Common myeloid progenitor, CD34-positive (primary cell): ENCODE data around the gene TUBG1. TPM values are rescaled to one million over a fixed set of nuclear protein-coding genes. Genes with fewer than 3 reads are reported as not detected.

Experiments used
- CTCF ChIA-PET: fragments of 350-600 bp; sonication (Branson Sonifier 250); formaldehyde crosslinking; loops from one replicate; lab custom pipeline; 2021; ENCODE audit warnings: antibody characterized with exemption; lab: Charles Lee
- POLR2A ChIA-PET: fragments of 350-600 bp; sonication (Branson Sonifier 250); formaldehyde crosslinking; loops from one replicate; lab custom pipeline; 2021; ENCODE audit warnings: antibody characterized with exemption; lab: Charles Lee
- DNase-seq, 3 donors: peaks; one replicate each; pipeline versions ENCODE4 v3.0.0 to v3.0.0-alpha.2; 2013
- H3K27ac ChIP-seq, 2 experiments: 1 replicate in 1 of 2; 2 replicates in 1 of 2; pipeline ENCODE4 v1.7.0; 2013; ENCODE audit warnings: inconsistent platforms in 2 of 2, low read length in 2 of 2, mild to moderate bottlenecking in 2 of 2, low read depth in 1 of 2, moderate library complexity in 1 of 2; ENCODE audit not compliant: severe bottlenecking in 2 of 2, insufficient read depth in 1 of 2, poor library complexity in 1 of 2
- H3K27me3 ChIP-seq, 5 experiments: replicated peaks in 2 of 5; 1 replicate in 3 of 5; 2 replicates in 2 of 5; pipeline versions ENCODE4 v1.6.1 to v1.7.0; 2013; ENCODE audit warnings: low read length in 4 of 5, mild to moderate bottlenecking in 2 of 5, moderate library complexity in 2 of 5, inconsistent platforms in 1 of 5; ENCODE audit not compliant: insufficient read depth in 5 of 5, control insufficient read depth in 4 of 5
- H3K36me3 ChIP-seq, 4 experiments: 1 replicate in 2 of 4; 2 replicates in 2 of 4; pipeline versions ENCODE4 v1.6.1 to v1.7.0; 2013; ENCODE audit warnings: low read length in 3 of 4, control low read depth in 1 of 4, mild to moderate bottlenecking in 1 of 4; ENCODE audit not compliant: control insufficient read depth in 4 of 4, insufficient read depth in 4 of 4
- H3K4me1 ChIP-seq, 4 experiments: 1 replicate in 3 of 4; 2 replicates in 1 of 4; pipeline versions ENCODE4 v1.6.1 to v1.7.1; 2013; ENCODE audit warnings: low read length in 3 of 4, mild to moderate bottlenecking in 3 of 4, control low read depth in 1 of 4, inconsistent platforms in 1 of 4, moderate library complexity in 1 of 4; ENCODE audit not compliant: control insufficient read depth in 4 of 4, insufficient read depth in 4 of 4; ENCODE audit errors: control extremely low read depth in 1 of 4
- H3K4me3 ChIP-seq, 7 experiments: 1 replicate in 4 of 7; 2 replicates in 3 of 7; pipeline versions ENCODE4 v1.5.1 to v1.7.0; 2013; ENCODE audit warnings: mild to moderate bottlenecking in 7 of 7, low read length in 6 of 7, moderate library complexity in 6 of 7, inconsistent platforms in 2 of 7, low read depth in 2 of 7, control low read depth in 1 of 7; ENCODE audit not compliant: insufficient read depth in 4 of 7, control insufficient read depth in 1 of 7; ENCODE audit errors: extremely low read depth in 1 of 7
- H3K9me3 ChIP-seq, 5 experiments: 1 replicate in 4 of 5; 2 replicates in 1 of 5; pipeline versions ENCODE4 v1.6.1 to v1.7.1; 2013; ENCODE audit warnings: low read length in 4 of 5, mild to moderate bottlenecking in 2 of 5, inconsistent platforms in 1 of 5, low read depth in 1 of 5, moderate library complexity in 1 of 5; ENCODE audit not compliant: control insufficient read depth in 4 of 5, insufficient read depth in 2 of 5; ENCODE audit errors: control extremely low read depth in 1 of 5
- WGBS: methylation state at CpG from one replicate; pipeline ENCODE4 v1.1.5; 2013; ENCODE audit not compliant: insufficient coverage; 5-methylcytosine and 5-hydroxymethylcytosine counted together
- polyA plus RNA-seq: library from polyadenylated mRNA; unstranded; fragments of 120-200 nt; gene quantifications from one replicate; pipeline ENCODE4 v1.2.1, GENCODE V29; 2013

The TUBG1 gene
- 13.8 TPM for polyA plus RNA-seq

GRCh38 chr17:42609182-42609813 is at the start of gene TUBG1, which contains the start of gene RETREG3:
TSS of gene TUBG1 (plus strand) at chr17:42609683. CDS start at chr17:42609738, 55 bp downstream.
TSS of gene RETREG3 (minus strand) at chr17:42609374. CDS start at chr17:42609324, 50 bp downstream.
- no peaks in the 10 kb centered on the region for H3K27me3 ChIP-seq
- DNase-seq, result peak; percentile 98 to 99 (median 99)
- H3K27ac ChIP-seq, result peak within 1 kb of the TSS; percentile 70 to 92
- peak within 1 kb of the TSS; percentile 94 to 100 (median 98) for H3K4me3 ChIP-seq
- H3K36me3 ChIP-seq, result peaks cover 4 to 26% (median 19%) of the 10 kb centered on the region in 4 experiments
- ChIA-PET CTCF (interaction anchor here (1.1 to 2.6 kb wide), 11 partner anchors 17 to 225 kb away, joined by 3 to 10 read pairs (median 4); no protein-coding TSS in a partner anchor), POLR2A (interaction anchor here (0.7 to 3.0 kb wide), 8 partner anchors 9 to 486 kb away, joined by 3 to 14 read pairs (median 4); partner anchors contain the start of genes BECN1 and PSMC3IP)
- H3K4me1 ChIP-seq, result peaks cover 5 to 31% (median 19%) of the 10 kb centered on the region in 4 experiments
- WGBS, result 0% methylated on average over 50 of the region's 66 CpGs
- H3K9me3 ChIP-seq, result no peaks in the 10 kb centered on the region

GRCh38 chr17:42560246-42560645 is 49.2 kb upstream of the TUBG1 start:
- Histone ChIP-seq H3K4me3 (no peak overlapping the region), H3K9me3 (no peaks in the 10 kb centered on the region), H3K27ac (no peak overlapping the region), H3K27me3 (no peaks in the 10 kb centered on the region), H3K4me1 (peaks cover 3 to 36% (median 32%) of the 10 kb centered on the region in 4 experiments), H3K36me3 (peaks cover 6 to 20% (median 11%) of the 10 kb centered on the region in 4 experiments)
- POLR2A ChIA-PET, result no interaction called here
- DNase-seq, result no peak
- WGBS, result no CpG with 5 or more reads among the region's 3 CpGs
- CTCF ChIA-PET, result interaction anchor here (0.8 to 1.2 kb wide), 3 partner anchors 9 to 24 kb away, joined by 3 to 4 read pairs (median 3); partner anchors contain the start of gene NAGLU

GRCh38 chr17:42561897-42562387 is 47.5 kb upstream of the TUBG1 start, which contains the start of gene COASY:
TSS of gene COASY (plus strand) at chr17:42562148. CDS start at chr17:42562623, 475 bp downstream.
- Histone ChIP-seq H3K9me3 (no peaks in the 10 kb centered on the region), H3K36me3 (peaks cover 6 to 32% (median 17%) of the 10 kb centered on the region in 4 experiments), H3K4me3 (peak within 1 kb of the TSS; percentile 54 to 97 (median 83)), H3K4me1 (peaks cover 0 to 41% (median 37%) of the 10 kb centered on the region in 4 experiments), H3K27me3 (no peaks in the 10 kb centered on the region), H3K27ac (peak within 1 kb of the TSS; percentile 93 to 95)
- under 1% methylated on average over 21 of the region's 26 CpGs for WGBS
- POLR2A ChIA-PET, result no interaction called here
- DNase-seq, result peak; percentile 95 to 97 (median 96)
- CTCF ChIA-PET, result no interaction called here

GRCh38 chr17:42562388-42563142 is 46.9 kb upstream of the TUBG1 start:
- ChIA-PET CTCF (interaction anchor here (0.9 to 1.3 kb wide), 2 partner anchors 14 to 16 kb away, joined by 3 to 4 read pairs; no protein-coding TSS in a partner anchor), POLR2A (interaction anchor here (0.6 kb wide), 1 partner anchor 28 kb away, joined by 3 read pairs; no protein-coding TSS in a partner anchor)
- Histone ChIP-seq H3K9me3 (no peaks in the 10 kb centered on the region), H3K27ac (peak overlapping the region; percentile 93 to 95), H3K36me3 (peaks cover 6 to 32% (median 17%) of the 10 kb centered on the region in 4 experiments), H3K27me3 (no peaks in the 10 kb centered on the region), H3K4me1 (peaks cover under 1 to 46% (median 41%) of the 10 kb centered on the region in 4 experiments), H3K4me3 (peak overlapping the region; percentile 54 to 97 (median 83))
- 21% methylated on average over 47 of the region's 48 CpGs for WGBS
- no peak for DNase-seq

GRCh38 chr17:42563143-42563509 is 46.4 kb upstream of the TUBG1 start:
- ChIA-PET CTCF (interaction anchor here (0.9 to 1.5 kb wide), 3 partner anchors 14 to 17 kb away, joined by 3 to 5 read pairs (median 4); no protein-coding TSS in a partner anchor), POLR2A (interaction anchor here (0.6 kb wide), 1 partner anchor 29 kb away, joined by 3 read pairs; no protein-coding TSS in a partner anchor)
- peaks cover 6 to 32% (median 17%) of the 10 kb centered on the region in 4 experiments for H3K36me3 ChIP-seq
- 90% methylated on average over 10 of the region's 14 CpGs for WGBS
- no peaks in the 10 kb centered on the region for H3K9me3 ChIP-seq
- H3K27me3 ChIP-seq, result no peaks in the 10 kb centered on the region
- DNase-seq, result no peak
- H3K27ac ChIP-seq, result peak overlapping the region; percentile 93 to 95
- peak overlapping the region in 6 of 7 experiments; percentile 82 to 97 (median 86) for H3K4me3 ChIP-seq
- peaks cover 4 to 50% (median 45%) of the 10 kb centered on the region in 4 experiments for H3K4me1 ChIP-seq

- CTCF ChIA-PET, result interaction anchor here (0.9 to 1.6 kb wide), 4 partner anchors 13 to 17 kb away, joined by 3 to 5 read pairs (median 4); no protein-coding TSS in a partner anchor
- POLR2A ChIA-PET, result no interaction called here
Measured at GRCh38 chr17:42563543-42563942, 45.9 kb upstream of the TUBG1 start.

More at GRCh38 chr17:42563543-42563942, 45.9 kb upstream of the TUBG1 start:
- 18% methylated on average over 1 of the region's 1 CpG for WGBS
- H3K27ac ChIP-seq, result peak overlapping the region; percentile 93 to 95
- peaks cover 6 to 35% (median 18%) of the 10 kb centered on the region in 4 experiments for H3K36me3 ChIP-seq
- peaks cover 4 to 54% (median 47%) of the 10 kb centered on the region in 4 experiments for H3K4me1 ChIP-seq
- peak overlapping the region in 2 of 7 experiments; percentile 91 to 97 for H3K4me3 ChIP-seq
- H3K27me3 ChIP-seq, result no peaks in the 10 kb centered on the region
- DNase-seq, result no peak
- H3K9me3 ChIP-seq, result no peaks in the 10 kb centered on the region
